ENCODE measurements around the gene CEP164. TPM values are rescaled to one million over a fixed set of nuclear protein-coding genes. Genes with fewer than 3 reads are reported as not detected.

Gene CEP164
- total RNA-seq, 4 donors from 2014 or later = 11.3 to 45.1 (median 15.2) TPM

GRCh38 chr11:117411736-117412135 is 84.1 kb downstream of the CEP164 start:
- WGBS, 2 donors = 79 to 85% methylated on average over 9 to 10 of the region's 10 CpGs
- H3K4me3 ChIP-seq (ENCODE audit: low read depth, poor library complexity, severe bottlenecking) = no peak overlapping the region
- intact Hi-C loops (cut with DNase I; ENCODE audit: low total_unique reads) = no loop called here
- peak in 1 of 2 donors; percentile 74 for DNase-seq (ENCODE audit: low spot score in 2 of 2)
- TF ChIP-seq, protein P1, sequence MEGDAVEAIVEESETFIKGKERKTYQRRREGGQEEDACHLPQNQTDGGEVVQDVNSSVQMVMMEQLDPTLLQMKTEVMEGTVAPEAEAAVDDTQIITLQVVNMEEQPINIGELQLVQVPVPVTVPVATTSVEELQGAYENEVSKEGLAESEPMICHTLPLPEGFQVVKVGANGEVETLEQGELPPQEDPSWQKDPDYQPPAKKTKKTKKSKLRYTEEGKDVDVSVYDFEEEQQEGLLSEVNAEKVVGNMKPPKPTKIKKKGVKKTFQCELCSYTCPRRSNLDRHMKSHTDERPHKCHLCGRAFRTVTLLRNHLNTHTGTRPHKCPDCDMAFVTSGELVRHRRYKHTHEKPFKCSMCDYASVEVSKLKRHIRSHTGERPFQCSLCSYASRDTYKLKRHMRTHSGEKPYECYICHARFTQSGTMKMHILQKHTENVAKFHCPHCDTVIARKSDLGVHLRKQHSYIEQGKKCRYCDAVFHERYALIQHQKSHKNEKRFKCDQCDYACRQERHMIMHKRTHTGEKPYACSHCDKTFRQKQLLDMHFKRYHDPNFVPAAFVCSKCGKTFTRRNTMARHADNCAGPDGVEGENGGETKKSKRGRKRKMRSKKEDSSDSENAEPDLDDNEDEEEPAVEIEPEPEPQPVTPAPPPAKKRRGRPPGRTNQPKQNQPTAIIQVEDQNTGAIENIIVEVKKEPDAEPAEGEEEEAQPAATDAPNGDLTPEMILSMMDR (IDR thresholded peaks at IDR 0.05) = no peak
- no peak for TF ChIP-seq POLR2A (IDR thresholded peaks at IDR 0.05)

DNA sequence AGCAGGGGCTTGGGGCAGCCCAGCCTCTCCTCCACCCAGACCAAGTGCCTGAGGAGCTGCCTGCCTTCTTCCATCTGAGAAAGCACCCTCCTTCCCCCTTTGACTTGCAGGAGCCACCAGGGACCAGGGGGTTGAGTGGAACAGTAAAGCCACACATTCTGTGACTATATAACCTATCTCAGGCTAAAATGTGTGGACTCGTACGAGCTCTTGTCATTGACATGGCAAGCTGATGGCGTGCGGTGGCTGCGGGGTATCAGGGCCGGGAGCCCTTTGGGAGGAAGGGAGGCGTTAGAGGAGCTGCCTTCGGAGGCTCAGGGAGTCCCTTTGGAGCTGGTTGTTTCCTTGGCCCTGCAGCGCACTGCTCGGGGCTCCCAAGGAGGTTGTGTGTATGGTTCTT is 84.5 kb downstream of the CEP164 start:
- intact Hi-C loops (cut with DNase I; ENCODE audit: low total_unique reads) = no loop called here
- WGBS, 2 donors = 82 to 89% methylated on average over 10 of the region's 10 CpGs
- no peak overlapping the region for H3K4me3 ChIP-seq (ENCODE audit: low read depth, poor library complexity, severe bottlenecking)
- no peak for TF ChIP-seq POLR2A (IDR thresholded peaks at IDR 0.05)
- TF ChIP-seq, protein P1 (IDR thresholded peaks at IDR 0.05) = no peak
- DNase-seq (ENCODE audit: low spot score in 2 of 2) = peak in 1 of 2 donors; percentile 63

- peak in 1 of 2 donors; percentile 68 for DNase-seq (ENCODE audit: low spot score in 2 of 2)
- WGBS, 2 donors = 94 to 95% methylated on average over 8 of the region's 8 CpGs
- no peak overlapping the region for H3K4me3 ChIP-seq (ENCODE audit: low read depth, poor library complexity, severe bottlenecking)
- no peak for TF ChIP-seq POLR2A (IDR thresholded peaks at IDR 0.05)
- TF ChIP-seq, protein P1 (IDR thresholded peaks at IDR 0.05) = no peak
- intact Hi-C loops (cut with DNase I; ENCODE audit: low total_unique reads) = no loop called here
These were observed 85.1 kb downstream of the CEP164 start for GRCh38 chr11:117412653-117413275.

DNA sequence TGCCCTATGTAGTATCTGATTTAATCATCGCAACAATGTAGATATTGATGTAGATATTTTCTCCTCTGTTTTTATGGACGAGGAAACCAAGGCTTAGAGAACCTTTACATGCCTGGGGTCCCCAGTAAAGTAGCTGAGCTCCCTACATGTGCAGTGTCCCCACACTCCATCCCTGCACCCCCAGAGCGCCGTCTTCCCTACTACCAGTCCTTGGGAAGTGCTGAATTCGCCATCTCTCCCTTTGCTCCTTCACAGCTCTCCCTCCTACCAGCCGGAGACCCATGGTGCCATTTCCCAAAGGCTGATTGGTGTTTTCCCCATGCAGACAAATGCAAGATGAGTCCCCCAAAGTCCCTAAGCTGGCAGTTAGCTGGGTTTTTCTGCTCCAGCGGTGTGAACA is 86.0 kb downstream of the CEP164 start:
- peak in 1 of 2 donors; percentile 50 for DNase-seq (ENCODE audit: low spot score in 2 of 2)
- intact Hi-C loops (cut with DNase I; ENCODE audit: low total_unique reads) = no loop called here
- TF ChIP-seq POLR2A (IDR thresholded peaks at IDR 0.05) = no peak
- TF ChIP-seq, protein P1 (IDR thresholded peaks at IDR 0.05) = no peak
- WGBS, 2 donors = 96 to 97% methylated on average over 7 of the region's 7 CpGs
- H3K4me3 ChIP-seq (ENCODE audit: low read depth, poor library complexity, severe bottlenecking) = no peak overlapping the region

GRCh38 chr11:117414724-117415123 is 87.1 kb downstream of the CEP164 start:
- no peak overlapping the region for H3K4me3 ChIP-seq (ENCODE audit: low read depth, poor library complexity, severe bottlenecking)
- 93 to 98% methylated on average over 6 of the region's 6 CpGs for WGBS, 2 donors

More at GRCh38 chr11:117414724-117415123, 87.1 kb downstream of the CEP164 start:
- peak in 1 of 2 donors; percentile 80 for DNase-seq (ENCODE audit: low spot score in 2 of 2)
- intact Hi-C loops (cut with DNase I; ENCODE audit: low total_unique reads) = no loop called here
- no peak for TF ChIP-seq POLR2A (IDR thresholded peaks at IDR 0.05)
- TF ChIP-seq, protein P1 (IDR thresholded peaks at IDR 0.05) = no peak

Measured in lower leg skin (tissue), 4 donors.